ENCODE measurements around the gene XYLT1. TPM values are rescaled to one million over a fixed set of nuclear protein-coding genes. Genes with fewer than 3 reads are reported as not detected.
A peak's percentile ranks its signal among the peaks of the same experiment; 100 is the strongest.

Gene XYLT1
- total and polyA plus RNA-seq, 10 of the 15 experiments (the other 5 are each of a cell fraction or from before 2014, with no cell fraction given): 0.88 to 14.8 (median 5.8) TPM

- peaks cover 13% of the 10 kb centered on the region for H3K4me1 ChIP-seq (ENCODE audit: control insufficient read depth, insufficient read depth, low read length)
These were observed 184.3 kb downstream of the XYLT1 start for GRCh38 chr16:17286443-17286842.

GRCh38 chr16:17283016-17283415 lies 187.7 kb downstream of the XYLT1 start:
- ChIA-PET SMC1A (ENCODE audit: uncharacterized antibody, unreplicated experiment) (interaction anchor here (0.8 to 16.7 kb wide), 15 partner anchors 8 to 184 kb away, joined by 3 to 241 read pairs (median 8); no protein-coding TSS in a partner anchor), RAD21 (ENCODE audit: unreplicated experiment) (interaction anchor here (0.8 to 3.9 kb wide), 13 partner anchors 9 to 184 kb away, joined by 3 to 33 read pairs (median 5); no protein-coding TSS in a partner anchor), CTCF (interaction anchor here (0.7 to 2.9 kb wide), 10 partner anchors 9 to 185 kb away, joined by 3 to 15 read pairs (median 6); no protein-coding TSS in a partner anchor), POLR2A (interaction anchor here (1.0 to 4.3 kb wide), 4 partner anchors 18 to 184 kb away, joined by 3 to 32 read pairs (median 5); no protein-coding TSS in a partner anchor)
- WGBS (ENCODE audit: insufficient coverage, insufficient replicate concordance, low lambda C conversion rate, missing lambda C conversion rate): 42% methylated on average over 8 of the region's 8 CpGs
- ATAC-seq (no peak), FAIRE-seq (peak; percentile 13), DNase-seq (ENCODE audit: low read depth, low spot score) (no peak)
- Histone ChIP-seq H3K27ac (ENCODE audit: control insufficient read depth, insufficient read depth) (no peak overlapping the region), H3K4me1 (ENCODE audit: control insufficient read depth, insufficient read depth, low read length) (peaks cover 23% of the 10 kb centered on the region), H3K9me3 (replicated peaks; ENCODE audit: control insufficient read depth, insufficient read depth, low read length) (no peaks in the 10 kb centered on the region), H3K36me3 (ENCODE audit: control insufficient read depth in 2 of 2, insufficient read depth in 2 of 2, low read length in 1 of 2) (no peaks in the 10 kb centered on the region), H2AFZ (ENCODE audit: control insufficient read depth, low read depth, low read length) (no peak overlapping the region), H4K20me1 (ENCODE audit: control insufficient read depth, insufficient read depth) (no peaks in the 10 kb centered on the region), H3K79me2 (ENCODE audit: control insufficient read depth, insufficient read depth, low read length) (no peaks in the 10 kb centered on the region), H3K4me3 (no peak overlapping the region), H3K4me2 (ENCODE audit: control insufficient read depth, insufficient read depth) (no peak overlapping the region), H3K27me3 (replicated peaks in 1 of 2; ENCODE audit: control insufficient read depth in 2 of 2, insufficient read depth in 2 of 2, low read length in 1 of 2) (no peaks in the 10 kb centered on the region), H3K9ac (ENCODE audit: control insufficient read depth, insufficient read depth, low read length) (no peak overlapping the region)
- TF ChIP-seq SUPT20H (IDR thresholded peaks at IDR 0.05; ENCODE audit: borderline replicate concordance, control insufficient read depth, low read depth, low read length) (no peak), E2F8 (IDR thresholded peaks at IDR 0.05; ENCODE audit: low read depth, partially characterized antibody) (no peak), LARP7 (IDR thresholded peaks at IDR 0.05) (no peak), JUNB (IDR thresholded peaks at IDR 0.05) (no peak), ATF7 (IDR thresholded peaks at IDR 0.05; ENCODE audit: low read depth) (no peak), SMC3 (IDR thresholded peaks at IDR 0.05; ENCODE audit: borderline replicate concordance, low read length) (no peak)
- BruUV-seq (replicated peaks): no TSS peak
- in situ Hi-C loops (cut with MboI) (no loop called here), intact Hi-C loops (cut with micrococcal nuclease; ENCODE audit: unreplicated experiment) (no loop called here)

More at GRCh38 chr16:17286443-17286842, 184.3 kb downstream of the XYLT1 start:
- Histone ChIP-seq H3K27ac (ENCODE audit: control insufficient read depth, insufficient read depth) (no peak overlapping the region), H3K79me2 (ENCODE audit: control insufficient read depth, insufficient read depth, low read length) (no peaks in the 10 kb centered on the region), H3K4me3 (no peak overlapping the region), H3K9ac (ENCODE audit: control insufficient read depth, insufficient read depth, low read length) (no peak overlapping the region), H3K36me3 (ENCODE audit: control insufficient read depth in 2 of 2, insufficient read depth in 2 of 2, low read length in 1 of 2) (peaks cover 0 to 1% of the 10 kb centered on the region in 2 experiments; a peak in 1 of 4 replicates), H3K4me2 (ENCODE audit: control insufficient read depth, insufficient read depth) (no peak overlapping the region), H3K27me3 (replicated peaks in 1 of 2; ENCODE audit: control insufficient read depth in 2 of 2, insufficient read depth in 2 of 2, low read length in 1 of 2) (no peaks in the 10 kb centered on the region), H2AFZ (ENCODE audit: control insufficient read depth, low read depth, low read length) (no peak overlapping the region), H3K9me3 (replicated peaks; ENCODE audit: control insufficient read depth, insufficient read depth, low read length) (no peaks in the 10 kb centered on the region), H4K20me1 (ENCODE audit: control insufficient read depth, insufficient read depth) (no peaks in the 10 kb centered on the region)
- RAD21 ChIA-PET (ENCODE audit: unreplicated experiment): interaction anchor here (0.5 kb wide), 1 partner anchor 91 kb away, joined by 3 read pairs; no protein-coding TSS in a partner anchor
- ATAC-seq (no peak), DNase-seq (ENCODE audit: low read depth, low spot score) (no peak), FAIRE-seq (no peak)
- POLR2A ChIA-PET: interaction anchor here (0.7 kb wide), 1 partner anchor 166 kb away, joined by 4 read pairs; no protein-coding TSS in a partner anchor
- WGBS (ENCODE audit: insufficient coverage, insufficient replicate concordance, low lambda C conversion rate, missing lambda C conversion rate): 41% methylated on average over 4 of the region's 4 CpGs
- SMC1A ChIA-PET (ENCODE audit: uncharacterized antibody, unreplicated experiment): interaction anchor here (0.6 to 16.7 kb wide), 2 partner anchors 14 to 552 kb away, joined by 3 to 241 read pairs; no protein-coding TSS in a partner anchor
- TF ChIP-seq, protein P1, sequence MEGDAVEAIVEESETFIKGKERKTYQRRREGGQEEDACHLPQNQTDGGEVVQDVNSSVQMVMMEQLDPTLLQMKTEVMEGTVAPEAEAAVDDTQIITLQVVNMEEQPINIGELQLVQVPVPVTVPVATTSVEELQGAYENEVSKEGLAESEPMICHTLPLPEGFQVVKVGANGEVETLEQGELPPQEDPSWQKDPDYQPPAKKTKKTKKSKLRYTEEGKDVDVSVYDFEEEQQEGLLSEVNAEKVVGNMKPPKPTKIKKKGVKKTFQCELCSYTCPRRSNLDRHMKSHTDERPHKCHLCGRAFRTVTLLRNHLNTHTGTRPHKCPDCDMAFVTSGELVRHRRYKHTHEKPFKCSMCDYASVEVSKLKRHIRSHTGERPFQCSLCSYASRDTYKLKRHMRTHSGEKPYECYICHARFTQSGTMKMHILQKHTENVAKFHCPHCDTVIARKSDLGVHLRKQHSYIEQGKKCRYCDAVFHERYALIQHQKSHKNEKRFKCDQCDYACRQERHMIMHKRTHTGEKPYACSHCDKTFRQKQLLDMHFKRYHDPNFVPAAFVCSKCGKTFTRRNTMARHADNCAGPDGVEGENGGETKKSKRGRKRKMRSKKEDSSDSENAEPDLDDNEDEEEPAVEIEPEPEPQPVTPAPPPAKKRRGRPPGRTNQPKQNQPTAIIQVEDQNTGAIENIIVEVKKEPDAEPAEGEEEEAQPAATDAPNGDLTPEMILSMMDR (IDR thresholded peaks at IDR 0.05 in 2 of 3, conservative IDR thresholded peaks at IDR 0.05 in 1 of 3; ENCODE audit: control insufficient read depth in 2 of 3, extremely low read depth in 1 of 3, insufficient read depth in 1 of 3, low read depth in 3 of 3, low read length in 3 of 3): no peak
- BruUV-seq (replicated peaks): no TSS peak
- in situ Hi-C loops (cut with MboI) (no loop called here), intact Hi-C loops (cut with micrococcal nuclease; ENCODE audit: unreplicated experiment) (no loop called here)
- CTCF ChIA-PET: interaction anchor here (0.7 to 1.2 kb wide), 2 partner anchors 62 to 190 kb away, joined by 3 read pairs; no protein-coding TSS in a partner anchor

All from GM12878 (cell line).